Vagina (tissue), 2 donors: ENCODE results near the gene CDH7.

Source experiments
- CTCF ChIP-seq, 3 experiments: fragments of 450-650 bp in 2 of 3; fragments of 200-600 bp in 1 of 3; sonication (generic) in 1 of 3; IDR thresholded peaks; one replicate each; pipeline ENCODE4 v1.5.1; 2017 to 2019; ENCODE audit warnings: antibody characterized with exemption in 3 of 3, mild to moderate bottlenecking in 2 of 3, moderate library complexity in 2 of 3
- POLR2A ChIP-seq, 2 donors: fragments of 450-650 bp; IDR thresholded peaks; one replicate each; pipeline ENCODE4 v1.6.1; 2017; ENCODE audit warnings: antibody characterized with exemption in 2 of 2, mild to moderate bottlenecking in 2 of 2, moderate library complexity in 2 of 2
- POLR2AphosphoS5 ChIP-seq, 2 donors: sonication (generic); formaldehyde crosslinking; IDR thresholded peaks; one replicate each; pipeline ENCODE4 v1.9.0; 2017; ENCODE audit warnings: antibody characterized with exemption in 2 of 2, mild to moderate bottlenecking in 2 of 2, low read depth in 1 of 2; ENCODE audit not compliant: insufficient read depth in 1 of 2

GRCh38 chr18:65788373-65788772, 37.6 kb downstream of the CDH7 start:
- TF ChIP-seq CTCF (IDR thresholded peaks at IDR 0.05) (no peak), POLR2AphosphoS5 (IDR thresholded peaks at IDR 0.05; ENCODE audit: insufficient read depth in 1 of 2, low read depth in 1 of 2) (no peak), POLR2A (IDR thresholded peaks at IDR 0.05) (no peak)
